Stomach (tissue), 4 donors: ENCODE data around the gene PLEKHM3.

Experiments
- CTCF ChIP-seq, 7 experiments: fragments of 450-650 bp in 4 of 7; fragments of 200-600 bp in 3 of 7; sonication (generic) in 3 of 7; IDR thresholded peaks; one replicate each; pipeline ENCODE4 v1.5.1; 2016 to 2019; ENCODE audit warnings: antibody characterized with exemption in 7 of 7, control low read depth in 2 of 7, mild to moderate bottlenecking in 1 of 7
- EP300 ChIP-seq: sonication (generic); formaldehyde crosslinking; IDR thresholded peaks from one replicate; pipeline ENCODE4 v1.6.1; 2017; ENCODE audit warnings: antibody characterized with exemption
- POLR2A ChIP-seq, 4 donors: fragments of 450-650 bp; IDR thresholded peaks; one replicate each; pipeline ENCODE4 v1.6.1; 2016; ENCODE audit warnings: antibody characterized with exemption in 4 of 4, control low read depth in 2 of 4, mild to moderate bottlenecking in 1 of 4, moderate library complexity in 1 of 4
- POLR2AphosphoS5 ChIP-seq, 3 donors: sonication (generic); formaldehyde crosslinking; IDR thresholded peaks; one replicate each; pipeline ENCODE4 v1.6.1; 2016; ENCODE audit warnings: antibody characterized with exemption in 3 of 3

GRCh38 chr2:208010506-208010905 lies 14.8 kb downstream of the PLEKHM3 start:
- TF ChIP-seq CTCF (IDR thresholded peaks at IDR 0.05): no peak
- no peak for TF ChIP-seq POLR2A (IDR thresholded peaks at IDR 0.05)
- TF ChIP-seq POLR2AphosphoS5 (IDR thresholded peaks at IDR 0.05): no peak
- no peak for TF ChIP-seq EP300
